Activated CD8-positive, alpha-beta memory T cell treated with anti-CD3 and anti-CD28 coated beads, Interleukin-2, amount 50 U/mL, for 24 hours (primary cell): ENCODE measurements around the gene CDC42SE2.
A peak's percentile ranks its signal among the peaks of the same experiment; 100 is the strongest.
"Not testable (repeated sequence)": the region's sequence is repeated elsewhere in the genome, so short reads cannot be mapped to it uniquely, and the experiment has no call there.

Source experiments
- DNase-seq: peaks from one replicate; pipeline ENCODE4 v3.0.0-alpha.2; 2020; ENCODE audit errors: extremely low read depth

CDC42SE2 gene

DNA sequence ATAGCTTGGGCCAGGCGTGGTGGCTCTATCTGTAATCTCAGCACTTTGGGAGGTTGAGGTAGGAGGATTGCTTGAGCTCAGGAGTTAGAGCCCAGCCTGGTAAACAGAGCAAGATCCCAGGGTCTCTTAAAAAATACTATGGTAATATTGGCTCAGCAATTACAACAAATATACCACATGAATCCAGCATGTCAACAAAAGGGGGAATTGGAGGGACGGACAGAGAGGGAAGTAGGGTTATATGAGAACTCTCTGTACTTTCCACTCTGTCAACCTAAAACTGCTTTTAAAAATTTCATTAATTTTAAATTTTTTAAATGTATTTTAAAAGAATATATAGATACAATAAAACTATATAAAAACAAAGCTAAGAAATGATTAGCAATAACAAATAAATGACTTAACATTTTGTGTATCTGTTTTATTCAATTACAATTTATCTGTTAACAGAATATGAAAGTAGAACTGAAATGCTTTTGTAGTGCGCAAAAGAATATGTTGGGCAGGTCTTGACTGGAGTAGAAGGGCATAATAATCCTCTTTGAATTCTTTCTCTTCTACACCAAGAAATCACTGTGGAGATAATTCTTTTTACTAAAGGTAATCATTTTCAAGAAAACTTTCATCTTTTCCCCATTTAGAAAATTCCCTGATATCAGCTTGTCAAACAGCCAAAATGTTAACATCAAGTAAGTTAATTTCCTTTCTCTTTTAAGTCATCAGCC lies 12.9 kb upstream of the CDC42SE2 start:
- DNase-seq: no peak

DNA sequence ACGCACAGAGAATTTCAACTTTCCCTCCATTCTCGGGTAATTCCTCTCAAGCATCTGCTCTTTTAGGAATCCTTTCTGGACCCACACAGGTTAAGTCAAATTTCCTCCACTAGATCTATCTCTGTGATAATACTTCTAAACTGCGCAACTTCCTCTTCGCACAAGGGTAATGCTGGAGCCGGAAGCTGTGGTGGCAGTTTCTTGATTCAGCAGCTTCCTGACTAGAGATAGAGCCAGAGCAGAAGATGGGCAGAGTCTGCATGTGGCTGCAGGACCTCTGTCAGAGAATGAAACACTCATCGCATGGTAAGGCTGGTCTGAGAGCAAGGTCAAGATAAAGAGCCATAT lies 11.1 kb upstream of the CDC42SE2 start:
- DNase-seq: peak; percentile 43

- not testable (repeated sequence) for DNase-seq
Observed at GRCh38 chr5:131254025-131254424, 9.8 kb upstream of the CDC42SE2 start.

- DNase-seq: no peak
Observed at GRCh38 chr5:131254741-131255140, 9.1 kb upstream of the CDC42SE2 start.

DNA sequence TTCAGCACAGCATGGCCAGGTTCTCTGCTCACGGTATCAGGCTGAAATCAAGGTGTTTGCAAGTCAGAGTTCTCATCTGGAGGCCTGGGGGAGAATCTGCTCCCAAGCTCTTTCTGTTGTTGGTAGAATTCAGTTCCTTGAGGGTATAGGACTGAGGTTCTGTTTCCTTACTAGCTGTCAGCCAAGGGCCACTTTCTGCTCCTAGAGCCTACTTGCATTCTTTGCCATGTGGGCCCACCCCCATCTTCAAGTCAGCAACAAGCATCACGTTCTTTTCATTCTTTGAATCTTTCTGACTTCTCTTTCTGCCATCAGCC lies 7.4 kb upstream of the CDC42SE2 start:
- DNase-seq: no peak

DNA sequence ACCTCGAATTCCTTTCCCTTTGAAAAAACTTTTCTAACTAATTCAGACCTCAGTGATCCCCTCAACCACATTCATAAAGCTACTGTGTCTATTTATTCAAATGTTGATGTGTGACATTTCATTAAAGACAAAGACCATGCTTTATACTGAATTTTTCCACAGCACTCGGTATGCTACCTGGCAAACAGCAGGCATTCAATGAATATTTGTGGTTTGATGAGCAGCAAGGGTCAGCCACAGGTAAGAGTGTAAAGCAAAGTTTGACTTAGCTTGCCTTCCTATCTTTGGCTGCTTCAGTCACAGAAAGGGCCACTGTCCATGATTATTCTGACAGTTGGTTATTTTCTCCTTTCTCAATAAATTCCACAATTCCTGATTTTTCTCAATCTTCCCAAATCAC lies 5.1 kb upstream of the CDC42SE2 start:
- DNase-seq: no peak

DNA sequence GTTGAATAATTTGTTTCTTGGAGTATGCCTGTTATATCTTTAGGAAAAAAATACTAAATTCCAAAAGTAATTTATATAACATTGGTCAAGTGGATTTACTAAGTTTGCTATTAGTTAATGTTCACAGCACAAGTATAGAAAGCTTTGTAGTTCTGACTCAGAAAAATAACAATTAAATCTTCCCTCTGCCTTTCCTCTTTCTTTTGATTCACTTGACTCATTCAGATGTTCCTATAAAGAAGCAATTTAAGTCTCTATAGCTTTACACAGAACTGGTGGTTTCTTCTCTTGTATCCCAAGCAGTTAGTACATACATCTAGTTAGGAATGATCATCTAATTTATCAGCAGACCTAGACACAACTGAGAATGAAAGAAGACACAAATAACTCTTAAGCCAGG lies 4.5 kb upstream of the CDC42SE2 start:
- DNase-seq: no peak

- no peak for DNase-seq
Observed at GRCh38 chr5:131260895-131261294, 3.0 kb upstream of the CDC42SE2 start.

DNA sequence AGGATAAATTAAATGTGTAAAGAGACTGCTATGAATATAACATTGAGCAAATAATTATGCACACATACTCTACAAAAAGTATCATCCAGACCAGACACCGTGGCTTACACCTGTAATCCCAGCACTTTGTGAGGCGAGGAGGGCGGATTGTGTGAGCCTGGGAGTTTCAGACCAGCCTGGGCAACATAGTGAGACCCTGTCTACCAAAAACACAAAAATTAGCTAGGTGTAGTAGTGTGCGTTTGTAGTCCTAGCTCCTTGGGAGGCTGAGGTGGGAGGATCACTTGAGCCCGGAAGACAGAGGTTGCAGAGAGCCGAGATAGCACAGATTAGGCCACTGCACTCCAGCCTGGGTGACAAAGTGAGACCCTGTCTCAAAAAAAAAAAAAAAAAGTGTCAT lies 2.4 kb upstream of the CDC42SE2 start:
- no peak for DNase-seq

DNA sequence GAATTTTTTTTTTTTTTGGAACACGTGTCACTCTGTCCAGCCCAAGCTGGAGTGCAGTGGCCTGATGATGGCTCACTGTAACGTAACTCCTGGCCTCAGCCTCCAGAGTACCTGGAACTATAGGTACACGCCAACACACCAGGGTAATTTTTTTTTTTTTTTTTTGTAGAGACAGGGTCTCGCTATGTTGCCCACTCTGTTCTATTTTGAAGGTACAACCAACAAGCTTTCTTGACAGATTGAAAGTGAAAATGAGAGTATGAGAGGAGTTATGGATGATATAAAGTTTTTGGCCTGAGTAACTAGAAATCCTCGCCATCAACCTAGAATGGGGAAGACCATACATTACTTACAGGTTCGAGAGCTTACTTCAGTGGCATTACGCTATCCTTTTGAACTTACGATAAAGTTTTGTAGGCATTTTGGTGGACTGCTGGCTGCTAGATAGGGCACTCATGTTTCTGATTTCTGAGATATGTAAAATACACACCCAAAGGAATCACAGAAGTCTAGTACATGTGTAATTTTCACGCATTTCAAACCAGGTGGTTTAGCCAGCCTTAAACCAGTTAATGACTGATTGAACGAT lies 806 bp upstream of the CDC42SE2 start:
- DNase-seq: no peak

GRCh38 chr5:131264451-131265099 lies 722 bp downstream of the CDC42SE2 start:
- DNase-seq: no peak

- DNase-seq: no peak
Observed at GRCh38 chr5:131265311-131265803, 1.5 kb downstream of the CDC42SE2 start.

DNA sequence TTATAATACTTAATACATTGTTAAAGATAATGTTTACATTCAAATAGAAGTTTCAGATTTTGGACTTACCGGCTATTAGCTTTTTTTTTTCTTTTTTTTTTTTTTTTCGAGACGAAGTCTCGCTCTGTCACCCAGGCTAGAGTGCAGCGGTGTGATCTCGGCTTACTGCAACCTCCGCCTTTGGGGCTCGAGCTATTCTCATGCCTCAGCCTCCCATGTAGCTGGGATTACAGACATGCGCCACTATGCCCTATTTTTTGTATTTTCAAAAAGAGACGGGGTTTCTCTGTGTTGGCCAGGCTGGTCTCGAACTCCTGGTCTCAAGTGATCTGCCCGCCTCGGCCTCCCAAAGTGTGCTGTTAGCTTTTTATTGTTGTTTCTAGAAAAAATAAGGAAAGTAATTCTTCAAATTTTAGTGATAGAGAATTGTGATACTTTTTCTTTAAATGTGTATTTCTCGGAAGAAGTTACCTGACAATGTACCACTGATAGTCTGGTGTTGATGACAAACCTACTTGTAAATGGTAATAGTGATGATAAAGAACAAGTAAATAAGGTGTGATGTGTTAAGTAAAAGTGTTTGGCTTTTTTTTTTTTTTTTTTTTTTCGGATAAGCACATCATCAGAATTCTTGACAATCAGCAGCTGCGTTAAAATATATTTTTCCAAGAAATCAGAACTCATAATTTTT lies 2.7 kb downstream of the CDC42SE2 start:
- DNase-seq: no peak

GRCh38 chr5:131268758-131269370 lies 5.0 kb downstream of the CDC42SE2 start:
- no peak for DNase-seq

GRCh38 chr5:131270809-131271208 lies 7.0 kb downstream of the CDC42SE2 start:
- DNase-seq: no peak

GRCh38 chr5:131271888-131272287 lies 8.0 kb downstream of the CDC42SE2 start:
- DNase-seq: not testable (repeated sequence)

DNA sequence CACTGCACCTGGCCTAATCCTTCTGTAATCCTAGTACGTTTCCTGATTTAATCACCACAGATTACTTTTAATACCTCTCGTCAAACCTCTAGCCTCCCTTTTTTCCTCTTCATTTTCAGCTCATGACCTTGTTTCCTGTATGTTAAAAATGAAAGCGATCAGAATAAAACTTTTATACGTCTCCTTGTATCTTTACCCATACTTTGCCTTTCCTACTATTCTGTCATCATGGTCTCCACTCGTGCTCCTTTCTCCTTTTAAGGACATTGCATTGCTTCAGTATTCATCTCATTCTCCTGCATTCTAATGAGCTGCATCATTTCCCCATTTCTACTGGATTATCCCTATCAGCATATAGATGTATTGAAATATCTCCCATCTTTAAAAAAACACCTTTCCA lies 8.5 kb downstream of the CDC42SE2 start:
- no peak for DNase-seq

DNA sequence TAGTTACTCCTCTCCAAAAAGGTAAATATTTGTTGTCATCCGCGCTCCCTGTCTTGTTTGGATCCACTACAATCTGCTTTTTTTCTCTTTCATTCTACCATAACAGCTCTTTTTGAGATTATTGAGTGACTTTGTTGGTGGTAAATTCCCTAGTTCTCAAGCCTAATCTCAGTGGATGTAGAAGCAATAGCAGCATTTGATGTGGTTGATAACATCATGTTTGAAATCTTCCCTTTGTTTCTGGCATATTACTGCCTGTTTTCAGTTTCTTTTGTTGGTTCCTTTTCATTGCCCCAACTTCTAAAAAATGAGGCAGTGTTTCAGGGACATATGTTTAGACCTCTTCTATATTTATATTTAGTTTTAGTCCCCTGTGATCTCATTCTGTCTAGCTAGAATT lies 8.9 kb downstream of the CDC42SE2 start:
- no peak for DNase-seq

DNA sequence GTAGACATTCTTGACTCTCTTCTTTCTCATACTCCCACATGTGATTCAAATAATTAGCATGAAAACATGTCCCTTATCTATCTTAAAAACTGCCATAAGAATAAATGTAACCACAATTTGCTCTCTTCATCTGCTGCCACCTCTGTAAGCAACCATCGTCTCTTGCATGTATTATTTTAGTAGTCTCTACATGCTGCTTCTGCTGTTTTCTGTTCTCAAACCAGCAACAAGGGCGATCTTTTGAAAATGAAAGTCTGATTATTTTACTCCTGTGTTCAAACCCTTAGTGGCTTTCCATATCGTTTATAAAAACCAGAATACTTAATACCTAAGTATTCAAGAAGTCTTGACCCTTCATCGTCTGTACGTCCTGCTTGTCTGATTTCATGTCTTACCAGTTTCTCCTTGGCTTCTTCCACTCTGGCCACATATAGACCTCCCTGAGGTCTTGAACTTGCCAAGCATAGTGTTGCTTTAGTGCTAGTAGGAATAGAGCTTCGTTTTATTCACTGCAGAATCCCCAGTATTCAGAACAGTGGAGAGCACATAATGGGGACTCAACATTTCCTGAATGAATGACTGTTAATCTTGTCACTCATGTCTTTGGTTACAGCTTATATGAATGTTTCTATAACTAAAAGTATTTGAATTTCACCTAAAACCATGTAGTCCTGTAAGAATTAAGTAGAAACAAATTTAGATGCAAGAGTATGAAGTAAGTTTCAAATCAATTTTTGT lies 10.6 kb downstream of the CDC42SE2 start:
- no peak for DNase-seq

- no peak for DNase-seq
Observed at GRCh38 chr5:131276072-131276471, 12.2 kb downstream of the CDC42SE2 start.

DNA sequence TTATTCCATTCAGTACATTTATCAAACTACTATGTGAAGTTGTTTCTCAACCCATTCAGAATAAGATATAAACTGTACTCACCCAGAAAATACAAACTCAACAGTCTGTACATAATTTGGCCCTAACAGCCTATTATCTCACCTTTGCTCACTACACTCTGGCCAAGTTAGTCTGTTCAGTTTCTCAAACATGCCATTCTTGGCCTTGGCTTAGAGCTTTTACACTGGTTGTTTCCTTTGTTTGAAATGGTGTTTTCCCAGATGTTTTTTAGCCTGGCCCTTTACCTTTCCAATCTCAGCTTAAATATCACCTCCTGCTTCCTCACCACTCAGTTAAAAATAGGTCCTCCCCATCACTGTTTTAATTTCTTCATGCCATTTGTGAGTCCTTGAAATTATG lies 13.6 kb downstream of the CDC42SE2 start:
- DNase-seq: no peak
